ENCODE data around the gene MORC4.
A peak's percentile ranks its signal among the peaks of the same experiment; 100 is the strongest.

DNA sequence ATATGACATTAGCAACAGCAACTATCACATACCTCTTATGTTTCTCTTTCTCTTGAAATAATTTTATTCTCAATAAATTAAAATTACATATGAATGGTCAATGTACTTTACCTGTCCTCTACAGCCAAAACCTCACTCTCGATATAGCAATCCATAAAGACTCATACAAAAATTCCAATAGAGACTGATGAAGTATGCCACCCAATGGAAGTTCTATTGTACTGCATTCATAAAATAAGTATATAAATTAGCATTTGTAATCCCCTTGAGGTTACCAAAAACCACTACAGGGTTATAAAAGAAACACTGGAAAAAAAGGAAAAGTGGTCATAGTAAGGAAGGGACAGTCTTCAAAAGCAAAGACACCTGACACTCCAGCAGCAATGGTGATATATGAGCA lies 47.0 kb downstream of the MORC4 start:
- TF ChIP-seq POLR2A (IDR thresholded peaks at IDR 0.05): no peak
- TF ChIP-seq, protein P1, sequence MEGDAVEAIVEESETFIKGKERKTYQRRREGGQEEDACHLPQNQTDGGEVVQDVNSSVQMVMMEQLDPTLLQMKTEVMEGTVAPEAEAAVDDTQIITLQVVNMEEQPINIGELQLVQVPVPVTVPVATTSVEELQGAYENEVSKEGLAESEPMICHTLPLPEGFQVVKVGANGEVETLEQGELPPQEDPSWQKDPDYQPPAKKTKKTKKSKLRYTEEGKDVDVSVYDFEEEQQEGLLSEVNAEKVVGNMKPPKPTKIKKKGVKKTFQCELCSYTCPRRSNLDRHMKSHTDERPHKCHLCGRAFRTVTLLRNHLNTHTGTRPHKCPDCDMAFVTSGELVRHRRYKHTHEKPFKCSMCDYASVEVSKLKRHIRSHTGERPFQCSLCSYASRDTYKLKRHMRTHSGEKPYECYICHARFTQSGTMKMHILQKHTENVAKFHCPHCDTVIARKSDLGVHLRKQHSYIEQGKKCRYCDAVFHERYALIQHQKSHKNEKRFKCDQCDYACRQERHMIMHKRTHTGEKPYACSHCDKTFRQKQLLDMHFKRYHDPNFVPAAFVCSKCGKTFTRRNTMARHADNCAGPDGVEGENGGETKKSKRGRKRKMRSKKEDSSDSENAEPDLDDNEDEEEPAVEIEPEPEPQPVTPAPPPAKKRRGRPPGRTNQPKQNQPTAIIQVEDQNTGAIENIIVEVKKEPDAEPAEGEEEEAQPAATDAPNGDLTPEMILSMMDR (IDR thresholded peaks at IDR 0.05 in 4 of 5, conservative IDR thresholded peaks at IDR 0.05 in 1 of 5): peak; percentile 13 to 48 (median 33)
